Thoracic aorta (tissue), 2 donors: ENCODE data around the gene PRR36. TPM values are rescaled to one million over a fixed set of nuclear protein-coding genes. Genes with fewer than 3 reads are reported as not detected.
"Not testable (repeated sequence)": the region's sequence is repeated elsewhere in the genome, so short reads cannot be mapped to it uniquely, and the experiment has no call there.

ENCODE experiments used
- ATAC-seq: fragments of 150-250 bp; one replicate; pipeline ENCODE4 v1.8.0; 2017; ENCODE audit warnings: low read depth; ENCODE audit not compliant: insufficient number of reproducible peaks, low FRiP score
- DNase-seq: peaks from one replicate; pipeline ENCODE4 v3.0.0-alpha.2; 2020; ENCODE audit warnings: low spot score
- H3K27ac ChIP-seq, 2 donors: fragments of 200-600 bp; sonication (generic); 1 replicate in 1 of 2; 2 replicates in 1 of 2; pipeline ENCODE4 v1.5.1; 2016; ENCODE audit warnings: mild to moderate bottlenecking in 2 of 2, moderate library complexity in 2 of 2
- H3K27me3 ChIP-seq: fragments of 200-600 bp; sonication (generic); replicated peaks from 2 replicates; pipeline ENCODE4 v1.6.0; 2016; ENCODE audit warnings: mild to moderate bottlenecking; ENCODE audit not compliant: insufficient read depth
- H3K36me3 ChIP-seq: fragments of 200-600 bp; sonication (generic); one replicate; pipeline ENCODE4 v1.5.1; 2016
- H3K4me1 ChIP-seq, 2 donors: fragments of 200-600 bp; sonication (generic); 1 replicate in 1 of 2; 2 replicates in 1 of 2; pipeline versions ENCODE4 v1.5.1 to v1.6.0; 2016; ENCODE audit warnings: low read depth in 2 of 2, mild to moderate bottlenecking in 1 of 2; ENCODE audit not compliant: control insufficient read depth in 1 of 2
- H3K4me3 ChIP-seq: fragments of 200-600 bp; sonication (generic); 2 replicates; pipeline ENCODE4 v1.5.1; 2016; ENCODE audit warnings: mild to moderate bottlenecking
- H3K9me3 ChIP-seq: fragments of 200-600 bp; sonication (generic); 2 replicates; pipeline ENCODE4 v1.5.1; 2016
- total RNA-seq, 2 donors: library from RNA; depleted of rRNA; stranded (reverse); fragments of >200 nt; gene quantifications; one replicate each; pipeline versions ENCODE4 v1.1.0 to v1.2.3, GENCODE V29; 2016
- TF ChIP-seq, protein P1 (sequence below): fragments of 200-600 bp; sonication (generic); IDR thresholded peaks from one replicate; pipeline ENCODE4 v1.5.1; 2019; ENCODE audit warnings: antibody characterized with exemption

The PRR36 gene
- total RNA-seq, 2 donors from 2014 or later = not detected

DNA sequence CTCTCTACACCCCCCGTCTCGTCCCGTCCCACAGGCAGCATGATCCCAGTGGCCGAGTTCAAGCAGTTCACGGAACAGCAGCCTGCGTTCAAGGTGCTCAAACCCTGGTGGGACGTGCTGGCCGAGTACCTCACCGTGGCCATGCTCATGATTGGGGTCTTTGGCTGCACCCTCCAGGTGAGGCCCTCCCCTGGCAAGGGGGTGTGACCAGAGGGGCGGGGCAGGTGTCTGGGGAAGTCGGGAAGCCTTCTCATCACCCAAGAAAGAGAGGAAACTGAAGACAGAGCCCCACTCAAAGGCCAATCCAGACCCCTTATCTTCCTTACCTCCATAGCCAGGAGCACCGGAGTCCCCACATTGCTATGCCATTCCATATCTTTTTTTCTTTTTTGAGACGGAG is 21.4 kb upstream of the PRR36 start:
- TF ChIP-seq, protein P1, sequence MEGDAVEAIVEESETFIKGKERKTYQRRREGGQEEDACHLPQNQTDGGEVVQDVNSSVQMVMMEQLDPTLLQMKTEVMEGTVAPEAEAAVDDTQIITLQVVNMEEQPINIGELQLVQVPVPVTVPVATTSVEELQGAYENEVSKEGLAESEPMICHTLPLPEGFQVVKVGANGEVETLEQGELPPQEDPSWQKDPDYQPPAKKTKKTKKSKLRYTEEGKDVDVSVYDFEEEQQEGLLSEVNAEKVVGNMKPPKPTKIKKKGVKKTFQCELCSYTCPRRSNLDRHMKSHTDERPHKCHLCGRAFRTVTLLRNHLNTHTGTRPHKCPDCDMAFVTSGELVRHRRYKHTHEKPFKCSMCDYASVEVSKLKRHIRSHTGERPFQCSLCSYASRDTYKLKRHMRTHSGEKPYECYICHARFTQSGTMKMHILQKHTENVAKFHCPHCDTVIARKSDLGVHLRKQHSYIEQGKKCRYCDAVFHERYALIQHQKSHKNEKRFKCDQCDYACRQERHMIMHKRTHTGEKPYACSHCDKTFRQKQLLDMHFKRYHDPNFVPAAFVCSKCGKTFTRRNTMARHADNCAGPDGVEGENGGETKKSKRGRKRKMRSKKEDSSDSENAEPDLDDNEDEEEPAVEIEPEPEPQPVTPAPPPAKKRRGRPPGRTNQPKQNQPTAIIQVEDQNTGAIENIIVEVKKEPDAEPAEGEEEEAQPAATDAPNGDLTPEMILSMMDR = no peak
- no peaks in the 10 kb centered on the region for H3K9me3 ChIP-seq
- no peaks in the 10 kb centered on the region for H3K36me3 ChIP-seq
- DNase-seq (no peak), ATAC-seq (no peak)
- no peaks in the 10 kb centered on the region for H3K4me1 ChIP-seq
- H3K4me3 ChIP-seq = no peak overlapping the region
- no peaks in the 10 kb centered on the region for H3K27me3 ChIP-seq
- no peak overlapping the region for H3K27ac ChIP-seq

DNA sequence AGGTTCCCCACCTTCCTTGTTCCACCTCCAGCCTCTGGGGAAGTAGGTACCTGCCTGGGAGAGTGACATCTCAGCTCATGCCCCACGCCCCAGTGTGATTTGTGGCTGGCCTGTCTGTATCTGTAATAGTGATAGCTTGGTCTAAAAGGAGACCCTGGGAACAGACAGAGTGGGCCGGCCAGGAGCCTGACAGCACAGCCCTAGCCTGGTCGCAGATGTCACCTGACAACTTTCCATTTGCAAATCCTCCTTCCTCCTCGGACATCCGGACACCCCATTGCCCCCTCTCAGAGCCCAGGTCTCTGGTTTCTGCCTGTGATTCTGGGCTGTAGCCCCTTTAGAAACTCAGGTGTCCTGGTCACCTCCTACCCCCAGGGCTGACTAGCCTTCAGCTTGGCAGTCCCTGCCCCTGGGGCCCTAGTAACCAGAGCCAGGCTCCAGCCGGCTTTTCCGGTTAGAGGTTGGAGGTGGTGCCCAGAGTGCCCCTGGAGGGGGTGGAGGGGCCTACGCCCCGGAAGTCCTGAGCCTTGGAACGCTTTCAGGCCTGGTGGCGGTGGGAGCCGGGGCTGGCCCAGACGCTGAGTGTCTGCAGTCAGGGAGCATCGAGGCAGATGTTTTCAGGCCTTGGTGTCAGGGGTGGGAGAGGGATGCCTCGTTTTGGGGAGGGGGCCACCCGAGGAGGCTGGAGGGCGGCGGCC is 20.6 kb upstream of the PRR36 start:
- Histone ChIP-seq H3K9me3 (no peaks in the 10 kb centered on the region), H3K27me3 (no peaks in the 10 kb centered on the region), H3K27ac (no peak overlapping the region), H3K4me1 (no peaks in the 10 kb centered on the region), H3K4me3 (no peak overlapping the region), H3K36me3 (no peaks in the 10 kb centered on the region)
- TF ChIP-seq, protein P1 = no peak
- DNase-seq = no peak
- ATAC-seq = no peak

DNA sequence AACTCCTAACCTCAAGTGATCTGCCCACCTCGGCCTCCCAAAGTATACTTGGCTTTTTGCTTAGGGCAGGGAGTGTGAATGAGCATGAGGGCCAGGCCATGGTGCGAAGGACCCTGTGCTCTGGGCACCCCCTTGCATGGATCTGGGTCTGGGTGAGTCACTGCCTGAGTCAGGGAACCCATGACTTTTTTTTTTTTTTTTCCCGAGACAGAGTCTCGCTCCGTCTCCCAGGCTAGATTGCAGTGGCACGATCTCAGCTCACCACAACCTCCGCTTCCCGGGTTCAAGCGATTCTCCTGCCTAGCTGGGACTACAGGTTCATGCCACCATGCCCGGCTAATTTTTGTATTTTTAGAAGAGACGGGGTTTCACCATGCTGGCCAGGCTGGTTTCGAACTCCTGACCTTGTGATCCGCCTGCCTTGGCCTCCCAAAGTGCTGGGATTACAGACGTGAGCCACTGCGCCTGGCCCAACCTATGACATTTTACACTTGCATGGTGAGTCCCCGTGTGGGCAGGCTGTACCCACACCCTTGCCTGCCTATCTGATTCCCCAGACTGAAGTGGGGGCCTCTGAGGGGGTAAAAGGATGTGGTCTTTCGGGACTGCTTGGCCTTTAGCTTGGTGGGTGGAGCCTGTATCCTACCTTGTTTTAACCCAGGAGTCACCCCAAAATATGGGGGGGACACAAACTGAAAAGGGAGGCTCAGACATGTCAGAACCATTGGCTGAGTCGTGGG is 19.3 kb upstream of the PRR36 start:
- not testable (repeated sequence) for H3K9me3 ChIP-seq, H3K4me3 ChIP-seq, ATAC-seq, H3K27me3 ChIP-seq, H3K36me3 ChIP-seq, DNase-seq, H3K4me1 ChIP-seq, H3K27ac ChIP-seq

DNA sequence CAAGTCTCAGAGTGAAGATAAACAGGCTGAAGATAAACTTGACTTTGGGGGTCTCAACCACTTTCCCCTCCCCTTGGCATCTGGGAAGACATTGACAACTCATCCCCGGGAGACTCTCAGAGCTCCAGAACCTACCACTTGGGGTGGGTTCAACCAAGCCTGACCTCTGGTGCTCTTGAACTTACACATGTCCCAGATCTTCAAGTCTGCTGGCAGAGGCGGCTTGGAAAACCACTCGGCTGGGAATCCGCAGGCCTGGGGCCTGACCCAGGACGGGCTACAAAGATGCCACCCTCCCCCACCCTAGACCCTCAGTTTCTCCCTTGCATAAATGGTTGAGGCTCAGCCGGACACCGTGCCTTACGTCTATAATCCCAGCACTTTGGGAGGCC is 14.6 kb upstream of the PRR36 start:
- ATAC-seq = no peak
- no peak overlapping the region for H3K4me3 ChIP-seq
- no peaks in the 10 kb centered on the region for H3K36me3 ChIP-seq
- H3K4me1 ChIP-seq = peaks cover 4 to 6% of the 10 kb centered on the region in 2 donors
- no peak overlapping the region for H3K27ac ChIP-seq
- no peaks in the 10 kb centered on the region for H3K27me3 ChIP-seq
- no peaks in the 10 kb centered on the region for H3K9me3 ChIP-seq
- TF ChIP-seq, protein P1 = no peak
- DNase-seq = no peak

DNA sequence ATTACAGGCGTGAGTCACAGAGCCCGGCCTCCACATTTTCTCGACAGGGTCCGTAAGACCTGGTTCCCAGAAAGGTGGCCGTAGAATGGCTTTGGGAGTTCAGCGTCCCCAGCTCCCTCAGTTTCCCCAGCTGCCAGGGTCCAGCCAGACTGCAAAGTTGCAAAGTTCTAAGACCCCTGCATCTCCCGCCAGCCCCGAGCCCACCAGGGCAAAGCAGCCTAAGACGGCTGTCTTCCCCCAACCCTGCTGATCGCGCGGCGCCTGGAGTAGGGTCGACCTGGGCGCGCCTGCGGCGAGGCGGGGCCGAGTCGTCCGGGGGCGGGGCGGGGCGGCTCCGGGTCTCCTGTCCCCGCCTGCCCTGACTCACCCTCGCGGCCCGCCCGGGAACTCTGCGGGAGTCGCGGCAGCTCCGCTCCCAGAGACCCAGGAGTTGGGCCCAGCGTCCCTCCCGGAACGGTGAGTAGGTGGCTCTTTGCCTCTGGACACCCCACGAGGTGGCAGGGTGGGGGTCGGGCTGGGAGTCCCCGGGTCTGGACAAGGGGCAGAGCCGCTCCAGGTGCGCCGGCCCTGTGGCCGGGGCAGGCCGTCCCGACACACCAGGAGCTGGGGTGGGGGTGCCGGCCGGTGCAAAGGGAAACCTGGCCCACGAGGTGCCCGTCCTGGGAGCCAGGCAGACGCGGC is 14.1 kb upstream of the PRR36 start, which contains the start of gene LRRC8E:
Gene LRRC8E (plus strand): TSS at position 366 of the 681 bp plus-strand sequence. CDS start 7,094 bp downstream, outside the sequence.
- Histone ChIP-seq H3K4me1 (peaks cover 4 to 6% of the 10 kb centered on the region in 2 donors), H3K27ac (no peak within 1 kb of the TSS), H3K9me3 (no peaks in the 10 kb centered on the region), H3K4me3 (peak within 1 kb of the TSS; percentile 40), H3K36me3 (no peaks in the 10 kb centered on the region), H3K27me3 (no peaks in the 10 kb centered on the region)
- ATAC-seq = no peak
- TF ChIP-seq, protein P1 = no peak
- no peak for DNase-seq
